GM23338 (cell line): ENCODE measurements around the gene LEFTY2.
"Not testable (repeated sequence)": the region's sequence is repeated elsewhere in the genome, so short reads cannot be mapped to it uniquely, and the experiment has no call there.

Experiments
- CREB1 ChIP-seq: fragments of 250-450 bp; sonication (Bioruptor Pico); IDR thresholded peaks from 2 replicates; pipeline ENCODE4 v1.5.0; 2020; ENCODE audit warnings: low read depth, mild to moderate bottlenecking, moderate library complexity
- JUNB ChIP-seq: IDR thresholded peaks from one replicate; pipeline ENCODE4 v1.6.1; 2016; ENCODE audit warnings: antibody characterized with exemption; ENCODE audit not compliant: unreplicated experiment
- TF ChIP-seq, protein P1 (sequence below), 2 experiments: fragments of 200-600 bp in 1 of 2; sonication (generic) in 1 of 2; conservative IDR thresholded peaks; 2 replicates each; pipeline versions ENCODE4 v1.5.1 to v1.6.1; 2016 to 2017; ENCODE audit warnings: antibody characterized with exemption in 2 of 2, low read depth in 2 of 2, mild to moderate bottlenecking in 2 of 2, moderate library complexity in 1 of 2

DNA sequence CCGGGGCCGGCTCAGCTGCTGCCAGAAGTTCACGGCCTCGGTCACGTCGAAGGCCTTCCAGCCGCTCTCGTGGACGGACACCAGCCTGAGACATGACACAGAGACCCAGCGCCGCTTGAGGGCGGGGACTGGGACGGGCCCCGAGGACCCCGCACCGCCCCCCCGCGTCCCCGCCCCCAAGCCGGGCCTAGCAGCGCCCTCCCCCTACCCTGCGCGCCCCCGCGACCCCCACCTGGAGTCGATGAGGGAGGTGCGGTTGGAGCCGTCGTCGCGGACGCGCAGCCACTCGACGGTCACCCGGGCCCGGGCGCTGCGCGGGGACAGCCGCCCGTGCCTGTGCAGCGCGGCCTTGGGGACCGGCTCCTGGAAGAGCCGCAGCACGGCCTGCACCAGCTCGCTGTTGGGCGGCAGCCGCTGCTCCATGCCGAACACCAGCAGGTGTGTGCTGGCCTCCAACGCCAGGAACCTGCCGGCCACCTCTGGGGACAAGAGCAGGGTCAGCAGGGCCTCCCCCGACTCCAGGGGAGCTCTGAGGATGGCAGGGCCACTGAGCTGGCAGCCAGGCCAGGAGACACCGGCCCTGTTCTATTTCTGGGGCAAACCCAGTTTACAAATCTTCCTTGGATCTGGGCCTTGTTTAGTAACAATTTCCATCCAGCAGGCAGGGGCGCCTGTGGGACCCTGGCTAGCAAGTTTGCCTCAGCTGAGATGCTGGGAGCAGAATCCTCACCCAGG is 53.3 kb downstream of the LEFTY2 start:
- not testable (repeated sequence) for TF ChIP-seq CREB1 (CRISPR knock-in tag); JUNB
- TF ChIP-seq, protein P1, sequence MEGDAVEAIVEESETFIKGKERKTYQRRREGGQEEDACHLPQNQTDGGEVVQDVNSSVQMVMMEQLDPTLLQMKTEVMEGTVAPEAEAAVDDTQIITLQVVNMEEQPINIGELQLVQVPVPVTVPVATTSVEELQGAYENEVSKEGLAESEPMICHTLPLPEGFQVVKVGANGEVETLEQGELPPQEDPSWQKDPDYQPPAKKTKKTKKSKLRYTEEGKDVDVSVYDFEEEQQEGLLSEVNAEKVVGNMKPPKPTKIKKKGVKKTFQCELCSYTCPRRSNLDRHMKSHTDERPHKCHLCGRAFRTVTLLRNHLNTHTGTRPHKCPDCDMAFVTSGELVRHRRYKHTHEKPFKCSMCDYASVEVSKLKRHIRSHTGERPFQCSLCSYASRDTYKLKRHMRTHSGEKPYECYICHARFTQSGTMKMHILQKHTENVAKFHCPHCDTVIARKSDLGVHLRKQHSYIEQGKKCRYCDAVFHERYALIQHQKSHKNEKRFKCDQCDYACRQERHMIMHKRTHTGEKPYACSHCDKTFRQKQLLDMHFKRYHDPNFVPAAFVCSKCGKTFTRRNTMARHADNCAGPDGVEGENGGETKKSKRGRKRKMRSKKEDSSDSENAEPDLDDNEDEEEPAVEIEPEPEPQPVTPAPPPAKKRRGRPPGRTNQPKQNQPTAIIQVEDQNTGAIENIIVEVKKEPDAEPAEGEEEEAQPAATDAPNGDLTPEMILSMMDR (conservative IDR thresholded peaks at IDR 0.05; ENCODE audit: low read depth in 2 of 2), result not testable (repeated sequence)
